AG09319 (cell line): ENCODE results near the gene MYO1D.

Source experiments
- DNase-seq: peaks from one replicate; pipeline ENCODE4 v3.0.0-alpha.2; 2010; ENCODE audit warnings: low read depth; ENCODE audit errors: extremely low read depth
- TF ChIP-seq, protein P1 (sequence below): IDR thresholded peaks from 2 replicates; pipeline ENCODE4 v1.5.1; 2011; ENCODE audit warnings: low read depth, mild to moderate bottlenecking, inconsistent platforms, low read length, moderate library complexity

MYO1D gene

DNA sequence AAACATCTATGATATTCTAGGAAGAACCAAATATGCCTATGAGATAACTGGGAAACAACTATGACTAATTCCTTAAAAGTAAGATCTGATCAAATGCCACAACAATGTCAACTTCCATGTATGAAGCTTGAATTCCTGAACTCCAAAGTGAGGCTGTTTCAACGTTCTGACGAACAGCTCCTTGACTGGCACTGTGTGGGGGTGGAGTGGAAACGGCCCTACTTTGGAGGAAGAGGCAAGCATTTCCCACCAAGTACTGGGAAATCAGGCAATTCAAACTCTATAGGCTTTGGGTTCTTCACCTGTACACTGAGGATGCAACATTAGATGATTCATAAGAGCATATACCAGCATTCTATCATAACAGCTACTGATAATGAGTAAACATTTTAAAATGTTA is 203.0 kb downstream of the MYO1D start:
- TF ChIP-seq, protein P1, sequence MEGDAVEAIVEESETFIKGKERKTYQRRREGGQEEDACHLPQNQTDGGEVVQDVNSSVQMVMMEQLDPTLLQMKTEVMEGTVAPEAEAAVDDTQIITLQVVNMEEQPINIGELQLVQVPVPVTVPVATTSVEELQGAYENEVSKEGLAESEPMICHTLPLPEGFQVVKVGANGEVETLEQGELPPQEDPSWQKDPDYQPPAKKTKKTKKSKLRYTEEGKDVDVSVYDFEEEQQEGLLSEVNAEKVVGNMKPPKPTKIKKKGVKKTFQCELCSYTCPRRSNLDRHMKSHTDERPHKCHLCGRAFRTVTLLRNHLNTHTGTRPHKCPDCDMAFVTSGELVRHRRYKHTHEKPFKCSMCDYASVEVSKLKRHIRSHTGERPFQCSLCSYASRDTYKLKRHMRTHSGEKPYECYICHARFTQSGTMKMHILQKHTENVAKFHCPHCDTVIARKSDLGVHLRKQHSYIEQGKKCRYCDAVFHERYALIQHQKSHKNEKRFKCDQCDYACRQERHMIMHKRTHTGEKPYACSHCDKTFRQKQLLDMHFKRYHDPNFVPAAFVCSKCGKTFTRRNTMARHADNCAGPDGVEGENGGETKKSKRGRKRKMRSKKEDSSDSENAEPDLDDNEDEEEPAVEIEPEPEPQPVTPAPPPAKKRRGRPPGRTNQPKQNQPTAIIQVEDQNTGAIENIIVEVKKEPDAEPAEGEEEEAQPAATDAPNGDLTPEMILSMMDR = no peak
- no peak for DNase-seq

DNA sequence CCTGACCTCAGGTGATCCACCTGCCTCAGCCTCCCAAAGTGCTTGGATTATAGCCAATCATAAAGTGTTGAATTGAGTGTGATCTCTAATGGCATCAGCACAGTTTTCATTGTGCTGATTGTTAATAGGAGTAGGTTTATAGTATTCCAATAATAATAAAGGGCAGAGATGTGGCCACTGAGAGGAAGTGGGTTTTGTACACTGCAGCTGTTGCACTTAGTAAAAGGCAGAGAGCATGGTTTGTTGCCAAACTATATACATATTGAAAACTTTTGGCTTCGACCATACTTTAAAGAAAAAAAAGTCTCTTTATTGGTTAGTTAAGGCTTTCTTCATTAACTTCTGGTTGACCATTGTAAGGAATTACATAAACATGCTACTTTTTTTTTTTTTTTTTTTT is 204.2 kb downstream of the MYO1D start:
- TF ChIP-seq, protein P1 = no peak
- no peak for DNase-seq

DNA sequence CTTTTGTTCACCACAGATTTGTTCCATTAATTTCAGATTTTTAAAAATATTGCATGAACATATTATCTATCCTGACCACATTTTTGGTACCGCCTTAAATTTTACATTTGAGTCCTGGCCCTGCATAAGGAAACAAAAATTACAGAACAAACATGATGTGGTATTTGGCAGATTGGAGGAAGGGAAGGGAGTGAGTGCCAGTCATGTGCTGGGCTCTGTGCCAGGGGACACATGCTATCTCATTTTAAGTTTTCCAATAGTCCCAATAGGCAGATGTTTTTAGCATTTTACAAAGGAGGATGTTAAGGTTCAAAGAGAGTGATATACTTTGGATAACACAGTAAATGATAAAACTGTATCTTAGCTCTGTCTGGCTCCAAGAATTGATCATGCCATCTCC is 205.0 kb downstream of the MYO1D start:
- no peak for DNase-seq
- TF ChIP-seq, protein P1 = no peak

DNA sequence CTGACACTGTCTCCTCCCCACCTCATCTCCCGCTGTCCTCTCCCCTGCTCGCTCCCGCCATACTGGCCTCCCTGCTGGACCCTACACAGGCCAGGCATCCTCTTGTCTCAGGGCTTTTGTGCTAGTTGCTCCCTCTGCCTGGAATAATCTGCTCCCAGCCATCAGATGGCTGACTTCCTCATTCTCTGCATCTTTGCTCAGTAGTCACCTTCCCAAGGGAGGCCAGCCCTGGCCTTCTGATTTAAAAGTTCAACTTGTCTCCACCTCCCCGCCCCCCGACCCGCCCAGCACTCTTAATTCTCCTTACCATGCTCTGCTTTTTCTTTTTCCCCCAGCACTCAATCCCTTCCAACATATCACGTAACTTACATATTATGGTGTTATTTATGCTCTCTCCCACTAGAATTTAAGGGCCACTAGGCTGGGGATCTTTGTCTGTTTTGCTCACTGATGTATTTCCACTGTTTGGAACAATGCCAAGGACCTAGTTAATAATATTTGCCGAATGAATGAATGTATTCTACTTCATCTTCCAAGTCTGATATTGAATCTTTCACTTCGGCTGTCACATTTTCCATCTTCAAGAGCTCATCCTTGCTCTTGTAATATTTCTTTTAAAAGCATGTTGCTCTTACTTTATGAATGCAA is 211.9 kb downstream of the MYO1D start:
- TF ChIP-seq, protein P1 = no peak
- no peak for DNase-seq

DNA sequence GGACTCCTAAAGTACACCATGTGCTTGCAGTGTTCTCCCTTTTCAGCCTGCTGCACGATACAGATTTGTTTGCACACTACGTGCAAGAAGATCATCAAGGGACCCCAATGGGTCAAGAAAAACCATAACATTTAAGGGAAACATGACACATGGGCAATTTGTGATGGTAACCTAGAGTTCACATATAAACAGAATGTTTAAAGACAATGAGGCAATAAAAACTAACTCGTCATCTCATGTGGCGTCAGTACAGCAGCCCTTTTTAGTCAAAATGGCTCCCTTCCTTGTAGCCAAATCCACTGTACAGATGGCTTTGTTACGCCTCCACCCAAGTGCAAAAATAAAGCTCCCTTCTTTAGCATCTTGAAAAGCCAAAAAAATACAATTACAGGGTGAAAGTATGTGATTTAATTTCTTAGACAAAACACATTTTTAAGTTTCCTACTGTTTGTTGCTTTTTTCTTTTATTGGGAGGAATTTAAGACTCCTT is 216.4 kb downstream of the MYO1D start:
- TF ChIP-seq, protein P1 = no peak
- no peak for DNase-seq

DNA sequence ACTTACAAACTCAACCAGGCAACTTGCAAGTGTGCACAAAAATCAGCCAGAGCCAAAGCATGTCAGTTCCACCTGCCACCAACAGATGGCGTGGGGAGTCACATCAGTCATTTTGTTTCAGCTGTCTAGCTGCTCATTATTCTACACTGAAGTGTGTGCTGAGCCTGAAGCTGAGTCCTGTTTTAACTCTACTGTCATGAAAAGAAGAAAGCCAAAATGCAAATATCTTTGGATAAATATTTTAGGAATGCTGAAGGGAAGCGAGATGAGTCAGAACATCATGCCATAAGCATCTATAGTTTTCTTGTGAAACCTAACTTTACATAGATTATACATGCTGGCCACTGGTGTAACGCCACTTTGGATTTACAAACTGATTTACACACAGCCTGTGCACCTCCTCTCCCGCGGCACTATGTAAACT is 217.5 kb downstream of the MYO1D start:
- DNase-seq = peak; percentile 29
- TF ChIP-seq, protein P1 = peak; percentile 98

DNA sequence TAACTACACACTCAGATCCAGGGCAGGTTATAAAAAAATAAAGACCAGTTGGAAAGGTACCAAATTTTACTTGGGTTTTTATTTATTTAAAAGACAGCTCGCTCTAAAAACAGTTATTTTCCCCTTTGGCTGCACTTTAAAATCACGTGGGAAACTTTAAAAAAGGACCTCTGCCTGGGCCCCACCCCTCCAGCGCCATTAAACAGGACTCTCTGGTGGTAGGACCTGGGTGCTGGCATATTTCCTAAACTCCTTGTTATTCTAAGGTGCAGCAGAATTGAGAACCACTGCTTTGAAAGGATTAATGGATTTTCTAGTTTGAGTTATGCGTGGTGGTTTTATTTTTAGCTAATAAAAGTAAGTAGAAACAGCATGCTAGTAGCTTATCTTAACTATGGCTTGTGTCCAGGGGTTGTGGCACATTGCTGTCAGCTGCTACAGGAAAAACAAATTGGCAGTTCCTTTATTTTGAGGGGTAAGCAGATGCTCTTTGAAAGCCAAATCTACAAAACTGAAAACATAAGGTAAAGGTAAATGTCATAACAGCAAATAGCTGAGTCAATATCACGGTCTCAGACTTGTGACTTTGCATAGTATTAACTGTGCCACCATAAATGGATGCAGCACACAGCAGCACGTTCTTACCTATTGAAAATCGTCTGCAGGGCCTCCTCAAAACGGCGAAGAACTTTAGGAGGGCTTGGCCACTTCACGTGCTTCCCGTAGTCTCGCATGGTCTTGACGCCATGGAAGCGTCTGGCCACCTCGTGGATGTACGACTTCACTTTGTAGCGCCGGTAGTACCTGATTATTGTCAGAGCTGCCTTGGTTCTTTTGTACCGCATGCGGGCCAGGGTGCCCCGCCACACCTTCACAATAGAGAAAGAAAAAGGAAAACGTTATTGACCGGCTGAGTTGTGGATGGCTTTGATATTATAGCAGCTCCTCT is 218.2 kb downstream of the MYO1D start:
- no peak for DNase-seq

More for the DNA sequence above, 218.2 kb downstream of the MYO1D start:
- TF ChIP-seq, protein P1 = no peak
